MCF 10A (cell line): ENCODE data around the gene BAHCC1. TPM values are rescaled to one million over a fixed set of nuclear protein-coding genes. Genes with fewer than 3 reads are reported as not detected.

Source experiments
- BruUV-seq: library from RNA; stranded (reverse); fragments of 400-500 nt; replicated peaks from 2 replicates; lab custom pipeline; 2021; lab: Mats Ljungman, UMichigan
- CTCF ChIA-PET: fragments of 300-600 bp; sonication (Branson Sonifier 250); formaldehyde crosslinking; extraction: SDS; loops from one replicate; lab custom pipeline; 2021; ENCODE audit warnings: antibody characterized with exemption, inconsistent platforms; lab: Yijun Ruan, JAX
- POLR2A ChIA-PET: fragments of 300-600, 350-650 bp; sonication (Branson Sonifier 250); formaldehyde crosslinking; extraction: SDS; loops from one replicate; lab custom pipeline; 2020; ENCODE audit warnings: antibody characterized with exemption, inconsistent platforms; lab: Yijun Ruan, JAX
- DNase-seq: peaks from one replicate; pipeline ENCODE4 v3.0.0-alpha.2; 2018; ENCODE audit not compliant: unreplicated experiment
- H3K27ac Mint-ChIP-seq: one replicate; pipeline ENCODE4 v1.8.0; 2022; ENCODE audit warnings: mild to moderate bottlenecking, low read depth, mixed read lengths; ENCODE audit not compliant: unreplicated experiment
- H3K27me3 Mint-ChIP-seq: one replicate; pipeline ENCODE4 v1.8.0; 2022; ENCODE audit warnings: mixed read lengths; ENCODE audit not compliant: insufficient read depth, unreplicated experiment
- H3K36me3 Mint-ChIP-seq: one replicate; pipeline ENCODE4 v1.8.0; 2022; ENCODE audit warnings: mild to moderate bottlenecking, moderate library complexity, mixed read lengths; ENCODE audit not compliant: insufficient read depth, unreplicated experiment
- H3K4me1 Mint-ChIP-seq: one replicate; pipeline ENCODE4 v1.8.0; 2022; ENCODE audit warnings: mixed read lengths; ENCODE audit not compliant: insufficient read depth, unreplicated experiment
- H3K4me3 Mint-ChIP-seq: one replicate; pipeline ENCODE4 v1.8.0; 2022; ENCODE audit warnings: mild to moderate bottlenecking, moderate library complexity, mixed read lengths; ENCODE audit not compliant: unreplicated experiment
- H3K9me3 Mint-ChIP-seq: one replicate; pipeline ENCODE4 v1.8.0; 2022; ENCODE audit warnings: mixed read lengths; ENCODE audit not compliant: unreplicated experiment
- intact Hi-C: fragments of 100-400 bp; cut with micrococcal nuclease; formaldehyde crosslinking; loops from 2 replicates; pipeline ENCODE4 v1.14.1; 2022
- total RNA-seq: library from RNA; stranded (reverse); gene quantifications from 2 replicates; pipeline ENCODE4 v1.2.3, GENCODE V29; 2022
- TF ChIP-seq, protein P1 (sequence below): fragments of 200-600 bp; IDR thresholded peaks from one replicate; pipeline ENCODE4 v1.8.0; 2022; ENCODE audit warnings: antibody characterized with exemption, mild to moderate bottlenecking; ENCODE audit not compliant: unreplicated experiment

Gene BAHCC1
- total RNA-seq, 1 experiment from 2014 or later, result 7.4 TPM

DNA sequence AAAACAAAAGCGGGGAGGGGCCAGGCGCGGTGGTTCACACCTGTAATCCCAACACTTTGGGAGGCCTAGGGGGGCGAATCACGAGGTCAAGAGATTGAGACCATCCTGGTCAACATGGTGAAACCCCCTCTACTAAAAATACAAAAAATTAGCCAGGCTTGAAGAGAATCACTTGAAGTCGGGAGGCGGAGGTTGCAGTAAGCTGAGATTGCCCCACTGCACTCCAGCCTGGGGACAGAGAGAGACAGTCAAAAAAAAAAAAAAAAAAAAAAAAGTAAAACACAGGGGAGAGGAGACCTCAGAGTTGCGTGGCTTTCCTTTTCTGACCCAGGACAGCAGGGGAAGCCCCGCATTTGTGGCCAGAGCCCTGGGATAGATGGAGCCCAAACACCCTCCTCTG lies 97.4 kb downstream of the BAHCC1 start:
- POLR2A ChIA-PET, result interaction anchor here (0.6 to 0.9 kb wide), 3 partner anchors 18 to 343 kb away, joined by 3 to 4 read pairs (median 3); no protein-coding TSS in a partner anchor
- H3K4me3 Mint-ChIP-seq, result no peak overlapping the region
- peaks cover 16% of the 10 kb centered on the region for H3K27me3 Mint-ChIP-seq
- H3K9me3 Mint-ChIP-seq, result no peaks in the 10 kb centered on the region
- DNase-seq, result no peak
- H3K27ac Mint-ChIP-seq, result no peak overlapping the region
- BruUV-seq, result no TSS peak
- H3K36me3 Mint-ChIP-seq, result no peaks in the 10 kb centered on the region
- H3K4me1 Mint-ChIP-seq, result no peaks in the 10 kb centered on the region
- intact Hi-C loops, result no loop called here
- CTCF ChIA-PET, result interaction anchor here (1.4 kb wide), 1 partner anchor 240 kb away, joined by 4 read pairs; no protein-coding TSS in a partner anchor
- TF ChIP-seq, protein P1, sequence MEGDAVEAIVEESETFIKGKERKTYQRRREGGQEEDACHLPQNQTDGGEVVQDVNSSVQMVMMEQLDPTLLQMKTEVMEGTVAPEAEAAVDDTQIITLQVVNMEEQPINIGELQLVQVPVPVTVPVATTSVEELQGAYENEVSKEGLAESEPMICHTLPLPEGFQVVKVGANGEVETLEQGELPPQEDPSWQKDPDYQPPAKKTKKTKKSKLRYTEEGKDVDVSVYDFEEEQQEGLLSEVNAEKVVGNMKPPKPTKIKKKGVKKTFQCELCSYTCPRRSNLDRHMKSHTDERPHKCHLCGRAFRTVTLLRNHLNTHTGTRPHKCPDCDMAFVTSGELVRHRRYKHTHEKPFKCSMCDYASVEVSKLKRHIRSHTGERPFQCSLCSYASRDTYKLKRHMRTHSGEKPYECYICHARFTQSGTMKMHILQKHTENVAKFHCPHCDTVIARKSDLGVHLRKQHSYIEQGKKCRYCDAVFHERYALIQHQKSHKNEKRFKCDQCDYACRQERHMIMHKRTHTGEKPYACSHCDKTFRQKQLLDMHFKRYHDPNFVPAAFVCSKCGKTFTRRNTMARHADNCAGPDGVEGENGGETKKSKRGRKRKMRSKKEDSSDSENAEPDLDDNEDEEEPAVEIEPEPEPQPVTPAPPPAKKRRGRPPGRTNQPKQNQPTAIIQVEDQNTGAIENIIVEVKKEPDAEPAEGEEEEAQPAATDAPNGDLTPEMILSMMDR, result no peak

DNA sequence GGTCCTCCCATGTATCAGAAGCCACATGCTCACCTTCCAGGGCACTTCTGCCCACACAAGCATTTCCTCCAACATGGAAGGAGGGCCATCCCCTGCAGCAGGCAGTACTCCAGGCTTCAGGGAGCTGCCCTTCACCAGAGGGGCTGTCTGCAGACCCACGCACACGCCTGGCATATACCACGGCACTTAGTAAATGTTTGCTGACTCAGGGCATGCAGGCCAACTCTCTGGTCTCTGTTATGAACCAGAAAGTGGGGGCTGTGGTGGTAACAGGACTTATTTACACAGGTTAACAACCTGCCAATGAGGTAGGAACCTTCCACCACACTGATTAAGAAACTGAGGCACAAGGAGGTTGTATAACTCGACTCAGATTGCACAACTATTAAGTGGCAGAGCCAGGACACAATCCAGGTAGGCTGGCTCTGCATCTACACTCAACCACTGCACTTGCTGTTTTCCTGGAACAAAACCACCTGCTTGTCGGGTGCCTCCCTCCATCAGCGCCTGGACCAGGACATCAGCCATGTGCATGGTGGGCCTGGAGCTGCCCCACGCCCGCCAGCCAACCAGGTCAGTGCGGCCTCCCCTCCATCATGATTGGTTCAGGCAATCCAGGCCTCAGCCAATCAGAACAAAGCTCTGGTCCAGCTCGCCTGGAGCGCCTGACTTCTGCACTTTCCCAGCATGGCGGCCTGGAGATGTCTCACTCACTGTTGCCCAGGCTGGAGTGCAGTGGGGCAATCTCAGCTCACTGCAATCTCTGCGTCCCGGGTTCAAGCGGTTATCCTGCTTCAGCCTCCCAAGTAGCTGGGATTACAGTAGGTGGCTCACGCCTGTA lies 98.2 kb downstream of the BAHCC1 start:
- Mint-ChIP-seq H3K9me3 (no peaks in the 10 kb centered on the region), H3K27me3 (peaks cover 16% of the 10 kb centered on the region), H3K4me1 (no peaks in the 10 kb centered on the region), H3K4me3 (no peak overlapping the region), H3K27ac (no peak overlapping the region), H3K36me3 (no peaks in the 10 kb centered on the region)
- BruUV-seq, result no TSS peak
- intact Hi-C loops, result no loop called here
- CTCF ChIA-PET, result no interaction called here
- TF ChIP-seq, protein P1, result no peak
- POLR2A ChIA-PET, result interaction anchor here (0.7 kb wide), 1 partner anchor 17 kb away, joined by 4 read pairs; no protein-coding TSS in a partner anchor
- DNase-seq, result no peak

DNA sequence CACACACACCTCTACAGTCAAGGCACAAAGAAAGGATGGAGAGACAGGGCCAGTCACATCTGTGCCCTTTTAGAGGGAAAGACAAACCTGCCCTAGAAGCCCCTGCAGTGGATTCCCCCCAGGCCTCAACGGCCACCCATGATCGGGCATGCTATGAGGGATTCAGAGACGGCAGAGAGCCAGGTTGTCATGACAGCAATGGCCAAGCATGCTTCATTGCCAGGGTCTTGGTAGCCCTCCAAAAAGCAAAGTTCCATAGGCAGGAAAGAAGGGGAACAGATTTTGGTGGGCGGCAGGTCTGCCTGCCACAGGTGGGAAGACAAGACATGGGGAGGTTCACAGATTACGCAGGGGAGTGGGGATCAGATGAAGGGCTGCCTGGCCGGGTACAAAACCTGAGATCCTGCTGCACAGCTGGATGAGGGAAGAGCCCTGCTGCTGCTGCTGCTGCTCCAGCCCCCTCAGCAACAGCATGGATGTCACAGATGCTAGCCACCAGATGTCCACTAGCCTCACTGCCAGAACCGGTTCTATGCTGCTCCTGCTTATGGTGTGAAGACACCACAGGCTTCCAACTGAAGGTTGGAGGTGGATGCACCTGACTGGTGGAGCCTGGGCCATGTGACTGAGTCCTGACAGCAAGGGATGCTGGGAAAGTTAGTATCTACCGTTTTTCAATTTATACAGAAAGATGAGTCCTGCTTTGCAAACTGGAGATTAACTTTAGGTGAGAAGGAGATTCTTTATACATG lies 99.5 kb downstream of the BAHCC1 start:
- H3K4me3 Mint-ChIP-seq, result no peak overlapping the region
- no peak for DNase-seq
- TF ChIP-seq, protein P1, result no peak
- H3K27ac Mint-ChIP-seq, result no peak overlapping the region
- no TSS peak for BruUV-seq
- CTCF ChIA-PET, result interaction anchor here (0.6 to 1.0 kb wide), 2 partner anchors 99 to 241 kb away, joined by 5 read pairs; no protein-coding TSS in a partner anchor
- POLR2A ChIA-PET, result no interaction called here
- no peaks in the 10 kb centered on the region for H3K9me3 Mint-ChIP-seq
- H3K36me3 Mint-ChIP-seq, result no peaks in the 10 kb centered on the region
- intact Hi-C loops, result no loop called here
- peaks cover 16% of the 10 kb centered on the region for H3K27me3 Mint-ChIP-seq
- H3K4me1 Mint-ChIP-seq, result peaks cover 2% of the 10 kb centered on the region
